NCI-H748 treated with DMSO at 0.1 percent for 48 hours (cell line): ENCODE data around the gene PICK1.

Source experiments
- DNase-seq: peaks from one replicate; lab custom pipeline; 2025; lab: John Stamatoyannopoulos, UW

PICK1 gene

DNA sequence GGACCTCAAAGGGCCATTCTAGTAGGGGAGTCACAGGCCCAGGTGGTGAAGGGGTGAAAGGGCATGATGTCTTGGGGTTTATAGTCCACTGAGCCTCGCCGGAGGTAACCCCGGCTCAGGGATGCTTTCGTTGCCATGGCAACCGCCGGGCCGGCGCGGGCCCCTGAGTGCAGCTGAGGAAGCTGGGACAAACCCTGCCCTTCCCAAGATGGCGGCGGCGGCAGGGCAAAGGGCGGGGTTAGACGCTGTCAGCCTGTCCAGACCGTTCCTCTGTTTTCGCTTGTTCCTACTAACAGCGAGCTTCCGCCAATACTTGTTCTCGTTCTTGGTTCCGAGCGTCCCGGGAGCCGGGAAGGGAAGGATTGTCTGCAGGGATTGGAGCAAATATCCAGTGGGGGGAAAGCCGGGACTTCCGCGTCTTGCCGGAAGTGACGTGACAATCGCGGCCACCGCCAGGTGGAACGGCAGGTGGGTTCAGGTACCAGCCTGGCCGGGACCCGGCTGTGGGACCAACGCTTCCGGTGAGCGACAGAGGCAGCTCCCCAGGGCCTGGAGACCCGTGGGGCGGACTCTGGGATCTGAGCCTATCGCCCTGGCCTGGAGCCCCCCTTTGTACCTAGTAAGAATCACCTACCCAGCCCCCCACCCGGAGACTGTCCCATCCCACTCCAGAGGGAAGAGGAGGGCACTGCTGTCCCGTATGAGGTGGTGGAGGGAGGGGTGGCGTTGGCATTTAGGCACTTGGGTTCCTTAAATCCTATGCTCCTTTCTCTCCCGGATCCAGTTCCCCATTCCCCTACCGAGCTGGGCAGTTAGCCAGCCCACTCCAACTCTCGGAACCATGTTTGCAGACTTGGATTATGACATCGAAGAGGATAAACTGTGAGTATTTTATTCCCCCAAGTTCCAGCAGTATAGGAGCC lies at the start of gene PICK1:
Gene PICK1 (plus strand): TSS at position 436 of the 923 bp plus-strand sequence. CDS start 406 bp downstream, at position 842.
- DNase-seq: peak; percentile 69

- DNase-seq: no peak
Observed at GRCh38 chr22:38009000-38009806, 48.0 kb upstream of the PICK1 start.

DNA sequence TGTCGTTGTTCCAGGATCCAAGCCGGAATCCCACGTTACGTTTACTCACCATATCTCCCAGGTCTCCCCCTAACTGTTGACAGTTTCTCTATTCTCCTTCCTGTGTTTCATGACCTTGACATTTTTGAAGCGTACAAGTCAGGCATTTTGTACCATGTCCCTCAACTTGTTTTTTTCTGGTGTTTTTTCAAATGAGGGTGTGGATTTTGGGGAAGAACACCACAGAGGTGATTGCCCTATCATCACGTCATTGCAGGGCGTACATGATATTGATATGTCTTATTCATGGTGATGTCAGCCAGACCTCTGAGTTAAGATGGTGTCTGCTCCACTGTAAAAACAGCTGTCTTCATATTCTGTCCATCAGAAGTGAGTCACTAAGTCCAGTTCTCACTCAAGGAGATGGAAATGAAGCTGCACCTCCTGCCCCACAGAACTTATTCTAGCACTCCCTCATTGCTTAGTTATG lies 44.6 kb upstream of the PICK1 start:
- DNase-seq: no peak

- no peak for DNase-seq
Observed at GRCh38 chr22:38014083-38014482, 43.1 kb upstream of the PICK1 start.

DNA sequence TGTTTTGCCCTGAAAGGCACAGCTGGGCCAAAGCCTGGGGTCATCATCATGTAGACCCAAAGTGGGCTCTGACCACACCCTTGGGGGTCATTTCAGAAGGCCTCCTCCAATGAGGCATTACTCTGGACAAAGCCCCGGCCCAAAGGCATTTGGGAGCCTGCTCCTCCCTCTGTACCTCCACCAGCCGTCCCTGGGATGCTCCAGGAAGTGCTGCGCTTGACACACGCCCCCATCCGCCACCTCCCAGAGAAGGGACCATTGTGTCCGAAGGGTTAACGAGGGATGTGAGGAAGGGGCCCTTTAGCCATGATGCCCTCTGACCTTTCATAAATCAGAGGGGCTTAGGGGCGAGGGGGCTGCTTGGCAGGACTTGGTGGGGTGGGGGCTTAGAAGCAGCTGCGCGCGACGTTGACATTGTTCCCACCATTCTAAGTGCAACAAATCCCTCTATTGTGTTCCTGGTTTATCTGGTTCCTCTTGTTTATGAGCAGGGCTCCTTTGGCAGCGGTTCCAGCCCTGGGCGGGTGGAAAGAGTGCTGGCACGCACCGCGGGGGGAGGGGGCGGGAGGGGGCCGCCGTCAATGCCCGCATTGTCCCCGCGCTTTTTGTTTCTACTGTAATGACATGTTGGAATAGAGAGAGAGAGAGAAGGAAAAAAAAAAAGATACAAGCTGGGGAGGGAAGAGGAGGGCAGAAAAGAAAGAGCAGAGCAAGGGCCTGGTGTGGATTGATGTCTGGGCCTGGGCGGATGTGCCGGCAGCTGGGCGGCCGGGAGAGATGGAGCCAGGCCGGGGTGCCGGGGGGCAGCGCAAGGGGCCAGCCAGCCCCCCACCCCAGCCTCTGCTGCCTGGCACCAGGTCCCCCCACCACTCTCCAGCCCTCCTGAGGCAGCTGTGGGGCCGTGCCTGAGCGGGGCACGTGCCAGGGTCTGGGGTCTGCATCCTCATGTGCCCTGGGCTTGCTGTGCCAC lies 40.7 kb upstream of the PICK1 start:
- no peak for DNase-seq

DNA sequence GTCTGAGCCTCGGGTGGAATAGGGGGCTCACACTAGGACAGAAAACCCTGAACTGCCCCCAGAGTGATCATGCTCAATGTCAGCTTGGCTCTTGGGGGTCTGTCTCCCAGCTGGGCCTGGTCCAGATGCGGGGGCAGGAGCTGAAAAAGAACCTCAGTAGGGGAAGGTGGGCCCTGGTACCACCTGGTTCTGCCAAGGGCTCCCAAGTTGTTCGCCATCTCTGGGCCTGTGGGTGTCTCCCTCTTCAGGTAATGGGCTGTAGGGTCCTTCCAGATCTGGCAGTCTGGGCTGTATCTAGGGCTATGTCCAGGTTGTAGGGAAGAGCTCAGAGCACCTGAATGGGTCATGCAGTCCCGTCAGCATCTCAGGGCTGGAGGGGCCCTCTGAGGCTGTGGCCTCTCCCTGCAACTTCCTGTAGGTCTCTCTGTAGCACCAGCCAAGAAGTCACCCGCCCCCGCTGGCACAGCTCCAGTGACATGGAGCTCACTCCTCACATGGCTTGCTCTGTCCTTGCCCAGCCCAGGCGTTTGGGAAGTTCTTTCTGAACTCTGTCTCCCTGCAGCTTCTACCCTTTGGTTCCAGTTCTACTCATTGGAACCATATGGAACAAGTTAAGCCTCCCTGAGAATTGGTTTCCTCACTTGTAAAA lies 39.8 kb upstream of the PICK1 start:
- DNase-seq: no peak

DNA sequence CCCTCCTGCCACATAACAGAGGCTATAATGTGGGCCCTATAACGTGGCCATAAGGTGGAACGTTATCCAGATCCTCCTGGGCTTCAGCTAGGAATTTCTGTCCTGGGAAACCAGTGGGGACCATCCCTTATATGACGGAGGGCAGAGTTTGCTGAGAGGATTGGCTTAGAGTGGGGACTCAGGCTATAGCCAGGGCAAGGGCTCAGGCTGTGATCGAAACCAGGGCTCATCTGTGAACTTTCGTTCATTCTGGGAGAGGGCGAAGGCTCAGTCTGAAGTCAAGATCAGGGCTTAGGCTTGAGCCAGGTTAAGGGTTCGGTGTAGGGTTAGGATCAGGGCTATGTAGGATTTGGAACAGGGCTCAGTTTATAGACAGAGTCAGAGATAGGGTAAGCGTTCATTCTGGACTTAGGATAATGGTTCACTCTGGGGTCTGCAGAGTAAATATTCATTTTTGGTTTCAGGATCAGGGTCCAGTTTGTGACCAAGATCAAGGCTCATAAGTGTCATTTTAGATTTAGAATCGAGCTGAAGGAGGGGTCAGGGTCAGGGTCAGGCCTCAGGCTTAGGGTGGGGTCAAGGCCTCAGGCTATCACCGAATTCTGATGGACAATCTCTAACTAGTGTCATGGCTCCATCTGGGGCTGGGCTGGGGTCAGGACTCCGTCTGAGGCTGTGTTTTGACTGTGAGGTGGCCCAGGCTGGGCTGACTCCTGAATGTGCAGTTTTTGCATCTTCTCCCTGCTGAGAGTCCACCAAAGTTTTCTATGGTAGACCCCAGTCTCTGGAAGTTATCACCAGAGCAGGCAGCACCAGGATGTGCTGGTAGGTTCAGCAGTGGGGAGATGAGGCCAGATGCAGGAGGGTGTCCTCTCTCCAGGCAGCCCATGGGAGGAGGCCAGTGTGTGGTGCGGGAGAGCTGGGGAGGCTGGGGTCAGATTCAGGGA lies 39.0 kb upstream of the PICK1 start:
- DNase-seq: no peak

GRCh38 chr22:38018938-38019827 lies 38.0 kb upstream of the PICK1 start:
- DNase-seq: no peak

DNA sequence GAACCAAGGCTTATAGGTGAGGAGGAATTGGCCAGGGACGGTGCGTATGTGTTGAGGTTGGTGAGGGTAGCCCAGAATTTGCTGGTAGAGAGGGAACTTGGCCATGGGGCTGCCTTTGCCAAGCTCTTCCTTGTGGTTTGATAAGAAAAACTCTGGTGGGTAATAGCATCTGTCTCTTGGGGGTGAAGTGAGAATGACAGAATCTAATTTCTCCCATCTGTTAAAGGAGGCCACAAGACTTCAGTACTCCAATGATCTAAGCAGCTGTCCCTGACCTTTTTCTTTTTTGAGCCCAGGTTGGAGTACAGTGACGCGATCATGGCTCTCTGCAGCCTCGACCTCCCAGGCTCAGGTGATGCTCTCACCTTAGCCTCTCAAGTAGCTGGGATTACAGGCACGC lies 36.0 kb upstream of the PICK1 start:
- no peak for DNase-seq

DNA sequence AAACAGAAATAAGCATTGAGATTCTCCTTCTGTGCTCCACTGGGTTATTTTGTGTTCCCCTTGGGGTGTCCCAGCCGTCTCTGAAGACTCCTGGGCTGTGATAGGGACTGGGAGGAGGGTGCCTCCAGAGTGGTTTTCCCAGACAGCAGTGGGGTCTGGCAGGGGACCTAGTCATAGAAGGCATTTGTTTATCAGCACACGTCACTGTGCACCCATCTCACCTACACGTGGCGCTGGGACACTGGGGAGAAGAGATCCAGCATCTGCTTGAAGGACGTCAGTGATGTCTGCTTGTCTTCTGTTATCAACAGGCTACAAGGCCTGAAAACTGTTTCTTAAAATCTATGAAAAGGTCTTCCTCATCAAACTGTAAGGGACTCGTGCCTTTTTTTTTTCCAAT lies 34.2 kb upstream of the PICK1 start:
- no peak for DNase-seq

DNA sequence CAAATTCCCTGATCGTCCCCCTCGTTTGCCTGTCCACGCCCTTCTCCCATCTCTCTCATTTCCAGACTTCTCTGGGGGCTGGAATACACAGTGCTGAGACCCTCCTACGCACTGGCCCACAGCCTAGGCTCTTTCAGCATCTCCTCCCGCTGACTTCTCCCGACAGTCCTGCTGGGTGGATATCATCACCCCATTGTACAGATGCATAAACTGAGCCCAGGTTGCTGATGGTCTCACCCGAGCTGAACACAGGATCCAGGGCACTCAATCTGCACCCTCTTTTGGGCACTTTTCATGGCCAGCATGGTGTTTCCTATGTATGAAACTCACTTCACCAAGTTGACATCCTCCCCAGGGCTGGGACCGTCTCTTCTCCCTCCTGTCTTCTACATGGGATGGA lies 31.7 kb upstream of the PICK1 start:
- DNase-seq: no peak

DNA sequence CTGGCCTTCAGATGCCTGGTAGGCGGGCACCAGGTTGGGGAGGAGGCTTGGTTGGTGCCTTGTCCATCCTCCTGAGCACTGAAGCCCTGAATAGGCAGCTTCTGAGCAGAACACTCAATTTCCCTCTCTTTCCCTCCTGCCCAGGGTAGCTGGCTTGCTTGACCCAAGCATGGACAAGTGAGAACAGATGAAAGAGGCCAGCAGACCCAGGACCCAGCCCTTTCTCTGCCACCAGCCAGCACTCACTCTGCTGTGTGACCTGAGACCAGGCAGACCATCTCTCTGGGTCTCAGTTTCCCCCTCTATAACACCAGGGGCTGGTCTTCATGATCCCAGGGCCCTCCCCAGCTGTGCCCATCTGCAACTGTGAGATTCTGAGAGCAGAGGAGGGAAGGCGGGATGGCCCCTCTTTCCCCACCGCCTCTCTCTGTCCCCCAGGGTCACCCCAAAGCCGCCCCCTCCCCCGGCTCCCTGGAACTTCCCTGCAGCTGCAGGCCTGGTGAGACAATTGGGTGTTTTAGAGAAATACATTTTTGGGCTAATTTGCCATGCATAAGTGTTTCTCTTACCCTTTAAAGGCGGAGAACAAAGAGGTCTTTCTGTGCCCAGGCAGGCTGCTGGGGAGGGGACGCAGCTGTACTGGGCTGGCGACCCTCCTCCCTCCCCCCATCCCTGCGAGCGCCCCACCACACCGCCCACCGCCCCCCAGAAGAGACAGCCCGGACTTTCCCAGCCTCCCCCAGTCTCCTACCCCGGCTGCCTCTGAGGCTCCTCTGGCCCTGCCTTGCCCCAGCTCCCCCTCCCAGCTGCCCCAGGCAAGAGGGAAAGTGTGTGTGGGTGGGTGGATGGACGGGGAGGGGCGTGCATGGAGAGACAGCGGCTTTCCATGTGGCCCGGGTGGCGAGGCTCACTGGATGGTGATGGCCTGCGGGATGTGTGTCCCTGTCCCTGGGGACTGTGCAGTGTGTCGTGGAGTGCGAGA lies 30.8 kb upstream of the PICK1 start:
- DNase-seq: no peak

DNA sequence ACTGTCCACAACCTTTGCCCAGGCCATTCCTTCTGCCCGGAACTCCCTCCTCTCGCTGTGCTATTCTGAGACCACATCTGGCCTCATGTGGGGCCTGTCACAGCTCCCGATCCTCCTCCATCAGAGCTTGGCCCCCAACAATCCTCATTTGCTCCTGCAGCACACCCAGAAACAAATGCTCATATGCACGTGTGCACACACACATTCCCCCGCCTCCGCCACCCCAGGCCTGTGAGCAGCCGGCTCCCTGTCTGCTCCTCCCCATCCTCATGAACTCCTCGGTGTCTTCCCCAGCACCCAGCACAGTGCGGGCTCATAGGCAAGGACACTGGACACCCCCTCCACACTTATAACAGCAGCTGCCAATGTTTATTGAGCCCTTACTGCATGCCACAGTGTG lies 29.7 kb upstream of the PICK1 start:
- DNase-seq: no peak

- no peak for DNase-seq
Observed at GRCh38 chr22:38028344-38029130, 28.7 kb upstream of the PICK1 start.

GRCh38 chr22:38029370-38029769 lies 27.8 kb upstream of the PICK1 start:
- DNase-seq: no peak

- DNase-seq: no peak
Observed at GRCh38 chr22:38029901-38030300, 27.3 kb upstream of the PICK1 start.
